K562 (cell line): ENCODE measurements around the gene METTL25. TPM values are rescaled to one million over a fixed set of nuclear protein-coding genes. Genes with fewer than 3 reads are reported as not detected.

Experiments used
- BRF2 ChIP-seq: IDR thresholded peaks from 3 replicates; pipeline ENCODE4 v1.6.1; 2011; ENCODE audit warnings: borderline replicate concordance, mild to moderate bottlenecking; ENCODE audit not compliant: insufficient read length, insufficient read depth
- CAMTA2 ChIP-seq: fragments of 250-450 bp; sonication (Bioruptor Pico); conservative IDR thresholded peaks from 2 replicates; pipeline ENCODE4 v1.5.1; 2022
- CC2D1A ChIP-seq: fragments of 450-650 bp; IDR thresholded peaks from 2 replicates; pipeline ENCODE4 v1.6.1; 2017; ENCODE audit warnings: mild to moderate bottlenecking
- FOXK2 ChIP-seq, 2 experiments: fragments of 450-650 bp; IDR thresholded peaks in 1 of 2; conservative IDR thresholded peaks in 1 of 2; 2 replicates each; pipeline ENCODE4 v1.6.1; 2016; ENCODE audit warnings: low read depth in 2 of 2, mild to moderate bottlenecking in 1 of 2
- HDAC3 ChIP-seq: fragments of 450-650 bp; IDR thresholded peaks from 2 replicates; pipeline ENCODE4 v1.6.1; 2018; ENCODE audit warnings: borderline replicate concordance, mild to moderate bottlenecking, moderate library complexity; ENCODE audit not compliant: partially characterized antibody
- MXI1 ChIP-seq: IDR thresholded peaks from 2 replicates; pipeline ENCODE4 v1.6.1; 2011; ENCODE audit warnings: low read depth, mild to moderate bottlenecking, improper control_type of control experiment, low read length
- NFRKB ChIP-seq: fragments of 450-650 bp; IDR thresholded peaks from 2 replicates; pipeline ENCODE4 v1.6.1; 2016; ENCODE audit warnings: low read depth
- RBFOX2 ChIP-seq: fragments of 200-400 bp; formaldehyde crosslinking; IDR thresholded peaks from 2 replicates; pipeline ENCODE4 v1.6.1; 2017; ENCODE audit warnings: low read depth, mild to moderate bottlenecking, low read length, moderate library complexity
- RFX1 ChIP-seq: fragments of 450-650 bp; IDR thresholded peaks from 2 replicates; pipeline ENCODE4 v1.6.1; 2016; ENCODE audit warnings: mild to moderate bottlenecking, moderate library complexity
- SETDB1 ChIP-seq: IDR thresholded peaks from one replicate; pipeline ENCODE4 v1.6.1; 2012; ENCODE audit warnings: low read length, control low read depth, inconsistent platforms
- SIX5 ChIP-seq, 2 experiments: IDR thresholded peaks; 2 replicates each; pipeline ENCODE4 v1.6.1; 2011; ENCODE audit warnings: low read length in 2 of 2, borderline replicate concordance in 1 of 2, low read depth in 1 of 2, mild to moderate bottlenecking in 1 of 2, moderate library complexity in 1 of 2; ENCODE audit not compliant: insufficient read depth in 1 of 2
- SP2 ChIP-seq: IDR thresholded peaks from 2 replicates; pipeline ENCODE4 v1.6.1; 2011; ENCODE audit warnings: mild to moderate bottlenecking, low read depth, low read length, moderate library complexity; ENCODE audit not compliant: poor library complexity, severe bottlenecking; ENCODE audit errors: extremely low read depth
- SPI1 ChIP-seq: IDR thresholded peaks from 2 replicates; pipeline ENCODE4 v1.6.1; 2011; ENCODE audit warnings: low read depth, low read length, control low read depth, borderline replicate concordance
- ZC3H8 ChIP-seq: fragments of 450-650 bp; IDR thresholded peaks from 2 replicates; pipeline ENCODE4 v1.6.1; 2017
- ZEB2 ChIP-seq: fragments of 450-650 bp; IDR thresholded peaks from 2 replicates; pipeline ENCODE4 v1.6.1; 2016
- ZNF23 ChIP-seq: fragments of 250-450 bp; sonication (Bioruptor Pico); IDR thresholded peaks from 2 replicates; pipeline ENCODE4 v1.4.0; 2020; ENCODE audit warnings: mild to moderate bottlenecking
- ZSCAN29 ChIP-seq: fragments of 450-650 bp; IDR thresholded peaks from 2 replicates; pipeline ENCODE4 v1.6.1; 2017
- polyA plus RNA-seq, 8 experiments: library from polyadenylated mRNA; depleted of rRNA in 4 of 8; stranded (reverse) in 5 of 8; unstranded in 3 of 8; fragments of >200 nt; fragmentation: Nextera tagmentation in 2 of 8; fragmentation: Illumina TruSeq in 1 of 8; extraction: Ambion mirVana in 2 of 8; extraction: Trizol in 1 of 8; gene quantifications; 2 replicates each; pipeline versions ENCODE4 v1.2.1 to v1.2.3, GENCODE V29; 2011 to 2014; ENCODE audit warnings: inconsistent platforms in 1 of 8, missing spikeins in 1 of 8
- total RNA-seq, 7 experiments: library from RNA; depleted of rRNA in 6 of 7; stranded (reverse); fragments of >200 nt in 6 of 7; fragmentation: Illumina TruSeq in 2 of 7; extraction: Trizol in 2 of 7; gene quantifications; 2 replicates each; pipeline versions ENCODE4 v1.2.1 to v1.2.3, GENCODE V29; 2011 to 2021; ENCODE audit warnings: low replicate concordance in 1 of 7
- TF ChIP-seq, protein P1 (sequence below): sonication (generic); formaldehyde crosslinking; IDR thresholded peaks from 2 replicates; pipeline ENCODE4 v1.8.0; 2022; ENCODE audit warnings: missing genetic modification reagents, mild to moderate bottlenecking, borderline replicate concordance
- TF ChIP-seq, protein P2 (sequence below), 2 experiments: IDR thresholded peaks; 2 replicates each; pipeline ENCODE4 v1.6.1; 2011; ENCODE audit warnings: borderline replicate concordance in 1 of 2, control low read depth in 1 of 2, low read depth in 1 of 2, low read length in 1 of 2, mild to moderate bottlenecking in 1 of 2, mixed read lengths in 1 of 2, moderate library complexity in 1 of 2; ENCODE audit not compliant: insufficient read depth in 1 of 2, insufficient read length in 1 of 2, poor library complexity in 1 of 2, severe bottlenecking in 1 of 2; ENCODE audit errors: extremely low read depth in 1 of 2
- TF ChIP-seq, protein P3 (sequence below), 2 experiments: fragments of 450-650 bp; IDR thresholded peaks; 2 replicates each; pipeline ENCODE4 v1.6.1; 2016

METTL25 gene
- total and polyA plus RNA-seq, 9 of the 15 experiments (the other 6 are each of a cell fraction or from before 2014, with no cell fraction given), result 0.50 to 2.4 (median 1.9) TPM

DNA sequence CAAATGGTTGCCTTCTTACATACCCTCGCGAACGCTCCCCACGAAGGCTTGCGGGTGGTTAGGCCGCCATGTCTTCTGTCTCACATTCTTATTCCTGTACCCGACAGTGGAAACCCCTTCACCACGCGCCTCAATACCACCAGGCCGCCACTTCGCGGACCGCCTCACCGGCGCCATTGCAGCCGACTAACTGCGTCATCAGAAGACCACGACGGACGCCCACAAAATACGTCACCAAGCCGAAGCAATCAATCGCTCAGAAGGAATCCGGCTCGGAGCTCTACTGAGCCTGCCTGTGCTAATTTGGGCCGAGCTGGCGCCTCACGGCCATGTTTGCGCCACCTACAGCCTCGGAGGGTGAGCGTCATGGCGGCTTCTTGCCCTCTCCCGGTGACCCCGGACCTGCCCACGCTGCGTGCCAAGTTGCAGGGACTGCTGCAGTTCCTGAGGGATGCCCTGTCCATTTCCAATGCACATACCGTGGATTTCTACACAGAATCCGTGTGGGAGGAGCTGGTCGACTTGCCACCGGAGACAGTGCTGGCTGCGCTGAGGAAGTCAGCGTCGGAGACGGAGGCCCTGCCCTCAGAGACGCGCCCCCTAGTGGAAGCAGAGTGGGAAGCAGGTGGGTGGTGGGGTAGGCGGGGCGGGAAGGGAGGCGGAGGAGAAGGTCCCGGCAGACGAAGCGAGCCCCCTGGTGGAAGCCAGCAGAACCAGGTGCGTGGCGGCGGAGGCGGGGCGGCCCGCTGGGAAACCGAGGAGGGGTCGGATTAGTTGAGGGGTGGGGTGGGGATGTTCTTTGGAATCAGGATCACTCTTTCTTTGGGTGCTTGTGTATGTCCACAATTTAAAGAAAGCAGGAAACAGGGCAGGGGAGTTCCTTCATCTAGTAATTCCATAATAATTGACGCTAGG is at the start of gene METTL25, which contains the start of gene CCDC59 (continued):
- TF ChIP-seq, protein P1, sequence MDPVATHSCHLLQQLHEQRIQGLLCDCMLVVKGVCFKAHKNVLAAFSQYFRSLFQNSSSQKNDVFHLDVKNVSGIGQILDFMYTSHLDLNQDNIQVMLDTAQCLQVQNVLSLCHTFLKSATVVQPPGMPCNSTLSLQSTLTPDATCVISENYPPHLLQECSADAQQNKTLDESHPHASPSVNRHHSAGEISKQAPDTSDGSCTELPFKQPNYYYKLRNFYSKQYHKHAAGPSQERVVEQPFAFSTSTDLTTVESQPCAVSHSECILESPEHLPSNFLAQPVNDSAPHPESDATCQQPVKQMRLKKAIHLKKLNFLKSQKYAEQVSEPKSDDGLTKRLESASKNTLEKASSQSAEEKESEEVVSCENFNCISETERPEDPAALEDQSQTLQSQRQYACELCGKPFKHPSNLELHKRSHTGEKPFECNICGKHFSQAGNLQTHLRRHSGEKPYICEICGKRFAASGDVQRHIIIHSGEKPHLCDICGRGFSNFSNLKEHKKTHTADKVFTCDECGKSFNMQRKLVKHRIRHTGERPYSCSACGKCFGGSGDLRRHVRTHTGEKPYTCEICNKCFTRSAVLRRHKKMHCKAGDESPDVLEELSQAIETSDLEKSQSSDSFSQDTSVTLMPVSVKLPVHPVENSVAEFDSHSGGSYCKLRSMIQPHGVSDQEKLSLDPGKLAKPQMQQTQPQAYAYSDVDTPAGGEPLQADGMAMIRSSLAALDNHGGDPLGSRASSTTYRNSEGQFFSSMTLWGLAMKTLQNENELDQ (CRISPR knock-in tag), result 0 out of 2 replicates have a peak, but pooled peaks have one; percentile 48
- TF ChIP-seq, protein P2, sequence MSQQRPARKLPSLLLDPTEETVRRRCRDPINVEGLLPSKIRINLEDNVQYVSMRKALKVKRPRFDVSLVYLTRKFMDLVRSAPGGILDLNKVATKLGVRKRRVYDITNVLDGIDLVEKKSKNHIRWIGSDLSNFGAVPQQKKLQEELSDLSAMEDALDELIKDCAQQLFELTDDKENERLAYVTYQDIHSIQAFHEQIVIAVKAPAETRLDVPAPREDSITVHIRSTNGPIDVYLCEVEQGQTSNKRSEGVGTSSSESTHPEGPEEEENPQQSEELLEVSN (IDR thresholded peaks at IDR 0.05; ENCODE audit: borderline replicate concordance in 1 of 2, extremely low read depth in 1 of 2, insufficient read depth in 1 of 2, insufficient read length in 1 of 2, low read depth in 1 of 2, low read length in 1 of 2, poor library complexity in 1 of 2, severe bottlenecking in 1 of 2), result peak in 1 of 2 experiments; percentile 69
- peak; percentile 55 for TF ChIP-seq SETDB1
- TF ChIP-seq ZEB2, result 0 out of 2 replicates have a peak, but pooled peaks have one; percentile 52
- TF ChIP-seq FOXK2 (conservative IDR thresholded peaks at IDR 0.05 in 1 of 2, IDR thresholded peaks at IDR 0.05 in 1 of 2; ENCODE audit: low read depth in 2 of 2), result peak; percentile 77 to 91
- no peak for TF ChIP-seq ZSCAN29
- TF ChIP-seq SIX5 (IDR thresholded peaks at IDR 0.05; ENCODE audit: borderline replicate concordance in 1 of 2, insufficient read depth in 1 of 2, low read depth in 1 of 2, low read length in 2 of 2), result peak; percentile 58 to 64; a peak in 3 of 4 replicates
- TF ChIP-seq HDAC3, result peak; percentile 55
- 0 out of 2 replicates have a peak, but pooled peaks have one; percentile 7 for TF ChIP-seq MXI1
- no peak for TF ChIP-seq ZNF23
- no peak for TF ChIP-seq BRF2
- TF ChIP-seq RBFOX2, result peak; percentile 95
- TF ChIP-seq RFX1, result no peak; the same call in 1 of the 2 replicates
- TF ChIP-seq, protein P3, sequence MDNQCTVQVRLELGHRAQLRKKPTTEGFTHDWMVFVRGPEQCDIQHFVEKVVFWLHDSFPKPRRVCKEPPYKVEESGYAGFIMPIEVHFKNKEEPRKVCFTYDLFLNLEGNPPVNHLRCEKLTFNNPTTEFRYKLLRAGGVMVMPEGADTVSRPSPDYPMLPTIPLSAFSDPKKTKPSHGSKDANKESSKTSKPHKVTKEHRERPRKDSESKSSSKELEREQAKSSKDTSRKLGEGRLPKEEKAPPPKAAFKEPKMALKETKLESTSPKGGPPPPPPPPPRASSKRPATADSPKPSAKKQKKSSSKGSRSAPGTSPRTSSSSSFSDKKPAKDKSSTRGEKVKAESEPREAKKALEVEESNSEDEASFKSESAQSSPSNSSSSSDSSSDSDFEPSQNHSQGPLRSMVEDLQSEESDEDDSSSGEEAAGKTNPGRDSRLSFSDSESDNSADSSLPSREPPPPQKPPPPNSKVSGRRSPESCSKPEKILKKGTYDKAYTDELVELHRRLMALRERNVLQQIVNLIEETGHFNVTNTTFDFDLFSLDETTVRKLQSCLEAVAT (IDR thresholded peaks at IDR 0.05), result peak; percentile 96 to 100
- TF ChIP-seq CC2D1A, result peak; percentile 83
- TF ChIP-seq SP2, result peak; percentile 70
- TF ChIP-seq CAMTA2, result no peak
- peak; percentile 82 for TF ChIP-seq SPI1
- TF ChIP-seq NFRKB, result peak; percentile 98
- TF ChIP-seq ZC3H8, result no peak
